Parathyroid adenoma (tissue), 2 donors: Measurements from ENCODE around the gene SSR2.

ENCODE experiments used
- H2AFZ ChIP-seq: fragments of 300-600 bp; sonication (generic); one replicate; pipeline ENCODE4 v1.7.0; 2017; ENCODE audit warnings: antibody characterized with exemption, mild to moderate bottlenecking
- H3K27ac ChIP-seq: fragments of 300-600 bp; sonication (generic); one replicate; pipeline ENCODE4 v1.7.0; 2017
- H3K27me3 ChIP-seq: fragments of 300-600 bp; sonication (generic); one replicate; pipeline ENCODE4 v1.7.0; 2017; ENCODE audit warnings: low read length; ENCODE audit not compliant: control insufficient read depth, insufficient read depth
- H3K36me3 ChIP-seq: fragments of 300-600 bp; sonication (generic); one replicate; pipeline ENCODE4 v1.7.0; 2017; ENCODE audit warnings: low read length; ENCODE audit not compliant: control insufficient read depth, insufficient read depth
- H3K4me1 ChIP-seq: fragments of 300-600 bp; sonication (generic); one replicate; pipeline ENCODE4 v1.7.0; 2017; ENCODE audit warnings: control low read depth
- H3K4me2 ChIP-seq: fragments of 300-600 bp; sonication (generic); one replicate; pipeline ENCODE4 v1.7.0; 2017; ENCODE audit warnings: low read length
- H3K4me3 ChIP-seq: fragments of 300-600 bp; sonication (generic); one replicate; pipeline ENCODE4 v1.7.0; 2017; ENCODE audit warnings: low read depth, low read length
- H3K79me2 ChIP-seq: fragments of 300-600 bp; sonication (generic); one replicate; pipeline ENCODE4 v1.7.0; 2017; ENCODE audit warnings: control low read depth
- H3K9ac ChIP-seq: fragments of 300-600 bp; sonication (generic); one replicate; pipeline ENCODE4 v1.7.0; 2017; ENCODE audit warnings: mild to moderate bottlenecking
- H3K9me3 ChIP-seq: fragments of 300-600 bp; sonication (generic); one replicate; pipeline ENCODE4 v1.7.0; 2017; ENCODE audit warnings: low read length; ENCODE audit not compliant: control insufficient read depth
- TF ChIP-seq, protein P1 (sequence below): fragments of 300-600 bp; sonication (generic); IDR thresholded peaks from one replicate; pipeline ENCODE4 v1.7.0; 2017; ENCODE audit warnings: antibody characterized with exemption, mild to moderate bottlenecking
- donor health status: primary hyperparathyroidism.

SSR2 gene

DNA sequence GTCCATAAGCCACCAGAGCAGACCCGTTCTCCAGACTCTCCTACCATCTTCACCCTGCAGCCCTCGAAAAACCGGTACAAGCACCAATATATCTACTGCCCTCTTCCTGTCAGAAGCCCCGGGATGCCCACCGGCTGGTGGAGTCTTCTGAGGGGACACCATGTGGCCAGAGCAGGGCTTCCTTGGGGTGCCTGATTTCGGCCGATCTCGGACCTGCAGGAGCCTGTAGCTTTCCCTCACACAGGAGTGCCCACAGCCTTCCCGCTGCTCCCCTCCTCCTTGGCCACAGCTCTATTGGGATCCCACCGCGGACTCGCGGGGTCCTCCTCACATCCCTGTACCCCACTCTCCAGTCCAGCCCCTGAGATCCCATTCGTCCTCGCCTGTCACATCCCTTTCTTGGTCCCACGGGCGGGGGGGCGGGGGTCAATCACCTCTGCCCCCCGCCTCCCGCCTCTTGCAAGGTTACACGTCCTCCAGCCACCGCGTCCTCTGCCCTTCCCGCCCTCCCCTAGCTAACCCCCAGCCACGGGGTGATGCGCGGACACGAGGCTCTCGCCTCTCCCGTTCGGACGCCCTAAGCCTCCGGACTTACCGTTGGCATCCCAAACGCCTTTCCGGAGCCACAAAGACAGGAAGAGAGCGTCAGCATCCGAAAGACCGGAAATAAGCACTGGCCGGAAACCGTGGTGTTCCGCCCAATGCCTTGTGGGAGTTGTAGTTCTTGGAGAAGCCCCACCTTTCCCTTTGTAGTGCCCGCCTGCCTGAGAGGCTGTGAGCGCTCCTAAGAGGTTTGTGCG is at the start of gene SSR2:
TSS of gene SSR2 (minus strand) at position 659 of the 800 bp plus-strand sequence. CDS start 784 bp downstream, outside the sequence.
- no peaks in the 10 kb centered on the region for H3K27me3 ChIP-seq
- peak within 1 kb of the TSS; percentile 82 for H3K4me2 ChIP-seq
- peaks cover 8% of the 10 kb centered on the region for H3K79me2 ChIP-seq
- H2AFZ ChIP-seq, result peak within 1 kb of the TSS; percentile 66
- H3K9ac ChIP-seq, result no peak within 1 kb of the TSS
- no peaks in the 10 kb centered on the region for H3K36me3 ChIP-seq
- H3K4me1 ChIP-seq, result peaks cover 5% of the 10 kb centered on the region
- no peaks in the 10 kb centered on the region for H3K9me3 ChIP-seq
- peak within 1 kb of the TSS; percentile 59 for H3K27ac ChIP-seq
- TF ChIP-seq, protein P1, sequence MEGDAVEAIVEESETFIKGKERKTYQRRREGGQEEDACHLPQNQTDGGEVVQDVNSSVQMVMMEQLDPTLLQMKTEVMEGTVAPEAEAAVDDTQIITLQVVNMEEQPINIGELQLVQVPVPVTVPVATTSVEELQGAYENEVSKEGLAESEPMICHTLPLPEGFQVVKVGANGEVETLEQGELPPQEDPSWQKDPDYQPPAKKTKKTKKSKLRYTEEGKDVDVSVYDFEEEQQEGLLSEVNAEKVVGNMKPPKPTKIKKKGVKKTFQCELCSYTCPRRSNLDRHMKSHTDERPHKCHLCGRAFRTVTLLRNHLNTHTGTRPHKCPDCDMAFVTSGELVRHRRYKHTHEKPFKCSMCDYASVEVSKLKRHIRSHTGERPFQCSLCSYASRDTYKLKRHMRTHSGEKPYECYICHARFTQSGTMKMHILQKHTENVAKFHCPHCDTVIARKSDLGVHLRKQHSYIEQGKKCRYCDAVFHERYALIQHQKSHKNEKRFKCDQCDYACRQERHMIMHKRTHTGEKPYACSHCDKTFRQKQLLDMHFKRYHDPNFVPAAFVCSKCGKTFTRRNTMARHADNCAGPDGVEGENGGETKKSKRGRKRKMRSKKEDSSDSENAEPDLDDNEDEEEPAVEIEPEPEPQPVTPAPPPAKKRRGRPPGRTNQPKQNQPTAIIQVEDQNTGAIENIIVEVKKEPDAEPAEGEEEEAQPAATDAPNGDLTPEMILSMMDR, result no peak
- peak within 1 kb of the TSS; percentile 55 for H3K4me3 ChIP-seq

DNA sequence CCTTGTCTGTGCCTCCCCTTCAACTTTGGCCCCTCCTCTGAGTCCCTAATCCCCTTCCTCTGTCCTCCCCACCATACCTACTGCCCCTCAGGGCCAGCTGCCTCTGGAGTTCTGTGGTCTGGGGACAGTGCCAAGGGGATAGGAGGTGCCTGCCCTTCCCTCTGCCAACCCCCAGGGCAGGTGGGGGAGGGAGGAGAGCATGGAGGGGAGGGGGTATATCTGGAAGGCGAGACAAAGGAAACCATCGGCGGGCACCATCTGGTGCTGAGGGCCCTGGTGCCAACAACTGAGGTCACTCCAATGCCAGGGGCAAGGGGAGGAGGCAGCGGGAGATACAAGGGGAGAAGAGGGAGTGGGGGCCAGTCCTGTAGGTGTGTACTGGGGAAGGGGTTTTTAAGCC is 49.8 kb upstream of the SSR2 start:
- Histone ChIP-seq H2AFZ (no peak overlapping the region), H3K4me2 (no peak overlapping the region), H3K27ac (no peak overlapping the region), H3K4me1 (no peaks in the 10 kb centered on the region), H3K27me3 (no peaks in the 10 kb centered on the region), H3K9ac (no peak overlapping the region), H3K79me2 (no peaks in the 10 kb centered on the region), H3K4me3 (no peak overlapping the region), H3K9me3 (no peaks in the 10 kb centered on the region), H3K36me3 (no peaks in the 10 kb centered on the region)
- TF ChIP-seq, protein P1, result no peak

DNA sequence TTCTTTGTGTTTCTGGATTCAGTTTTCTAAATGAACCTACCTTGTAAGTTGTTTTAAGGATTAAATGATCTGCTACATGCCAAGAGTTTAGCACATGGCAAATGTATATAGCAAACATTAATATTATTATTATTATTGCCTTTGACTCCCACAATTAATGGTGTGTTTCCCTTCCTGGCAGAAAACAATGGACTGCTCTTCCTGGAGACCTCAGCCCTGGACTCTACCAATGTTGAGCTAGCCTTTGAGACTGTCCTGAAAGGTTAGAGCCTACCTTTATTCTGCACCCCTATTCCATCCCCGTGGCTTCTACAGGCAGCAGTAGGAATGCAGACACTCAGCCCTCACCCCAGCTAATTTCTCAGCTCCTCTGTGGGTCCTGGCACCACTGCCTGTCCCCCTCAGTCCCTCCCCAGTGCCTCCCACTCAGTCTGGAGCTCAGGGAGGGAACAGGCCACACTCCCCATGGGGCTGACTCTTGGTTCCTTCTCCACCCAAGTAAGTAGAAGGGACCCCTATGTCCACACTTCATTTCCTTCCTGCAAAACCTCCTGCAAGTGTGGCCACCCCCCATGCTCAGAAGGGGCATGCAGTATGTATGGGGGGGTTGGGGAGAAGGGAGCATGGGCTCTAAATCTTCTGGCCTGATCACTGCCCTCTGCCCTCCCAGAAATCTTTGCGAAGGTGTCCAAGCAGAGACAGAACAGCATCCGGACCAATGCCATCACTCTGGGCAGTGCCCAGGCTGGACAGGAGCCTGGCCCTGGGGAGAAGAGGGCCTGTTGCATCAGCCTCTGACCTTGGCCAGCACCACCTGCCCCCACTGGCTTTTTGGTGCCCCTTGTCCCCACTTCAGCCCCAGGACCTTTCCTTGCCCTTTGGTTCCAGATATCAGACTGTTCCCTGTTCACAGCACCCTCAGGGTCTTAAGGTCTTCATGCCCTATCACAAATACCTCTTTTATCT is 49.0 kb upstream of the SSR2 start:
- H2AFZ ChIP-seq, result no peak overlapping the region
- H3K79me2 ChIP-seq, result no peaks in the 10 kb centered on the region
- no peaks in the 10 kb centered on the region for H3K36me3 ChIP-seq
- H3K27ac ChIP-seq, result no peak overlapping the region
- H3K9me3 ChIP-seq, result no peaks in the 10 kb centered on the region
- H3K27me3 ChIP-seq, result no peaks in the 10 kb centered on the region
- H3K4me1 ChIP-seq, result no peaks in the 10 kb centered on the region
- no peak overlapping the region for H3K4me2 ChIP-seq
- no peak overlapping the region for H3K4me3 ChIP-seq
- TF ChIP-seq, protein P1, result no peak
- H3K9ac ChIP-seq, result no peak overlapping the region

DNA sequence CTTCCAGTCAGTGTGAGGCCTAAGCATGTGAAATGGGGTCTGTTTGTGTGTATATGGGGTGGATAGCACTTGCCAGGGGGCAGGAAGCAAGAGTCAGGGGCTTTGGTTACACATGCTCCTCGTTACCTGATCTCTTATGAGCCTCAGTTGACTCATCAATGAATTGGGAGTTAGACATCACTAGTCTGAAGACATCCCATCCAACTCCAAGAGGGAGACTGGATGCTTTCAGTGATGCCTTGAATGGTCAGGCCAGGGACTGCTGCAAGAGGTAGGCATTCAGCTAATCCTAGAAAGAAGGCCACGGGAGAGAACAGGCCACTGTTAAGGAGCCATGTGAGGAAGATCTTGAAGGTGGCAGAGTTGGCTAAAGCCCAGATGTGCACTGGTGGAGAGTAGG is 46.5 kb upstream of the SSR2 start:
- H3K27ac ChIP-seq, result no peak overlapping the region
- H3K9me3 ChIP-seq, result no peaks in the 10 kb centered on the region

More for the DNA sequence above, 46.5 kb upstream of the SSR2 start:
- H3K36me3 ChIP-seq, result no peaks in the 10 kb centered on the region
- no peaks in the 10 kb centered on the region for H3K27me3 ChIP-seq
- H3K79me2 ChIP-seq, result no peaks in the 10 kb centered on the region
- no peak overlapping the region for H2AFZ ChIP-seq
- no peaks in the 10 kb centered on the region for H3K4me1 ChIP-seq
- TF ChIP-seq, protein P1, result no peak
- H3K9ac ChIP-seq, result no peak overlapping the region
- no peak overlapping the region for H3K4me3 ChIP-seq
- H3K4me2 ChIP-seq, result no peak overlapping the region
